HepG2 (cell line): ENCODE data around the gene PIGN. TPM values are rescaled to one million over a fixed set of nuclear protein-coding genes. Genes with fewer than 3 reads are reported as not detected.
A peak's percentile ranks its signal among the peaks of the same experiment; 100 is the strongest.

Source experiments
- AHR ChIP-seq: IDR thresholded peaks from 2 replicates; pipeline ENCODE4 v1.6.1; 2018; ENCODE audit warnings: missing genetic modification reagents, missing compliant biosample characterization
- ATRX ChIP-seq: sonication (generic); formaldehyde crosslinking; IDR thresholded peaks from 2 replicates; pipeline ENCODE4 v1.4.0; 2020; ENCODE audit warnings: missing genetic modification reagents, borderline replicate concordance
- CENPBD1 ChIP-seq: sonication (generic); formaldehyde crosslinking; IDR thresholded peaks from 2 replicates; pipeline ENCODE4 v1.8.0; 2022; ENCODE audit warnings: missing genetic modification reagents, low read depth, mild to moderate bottlenecking, borderline replicate concordance
- CTCF ChIP-seq: sonication (generic); formaldehyde crosslinking; IDR thresholded peaks from 2 replicates; pipeline ENCODE4 v1.5.0; 2020; ENCODE audit warnings: mild to moderate bottlenecking, missing genetic modification reagents, moderate library complexity
- FOSL2 ChIP-seq: sonication (generic); formaldehyde crosslinking; IDR thresholded peaks from 2 replicates; pipeline ENCODE4 v1.4.0; 2020; ENCODE audit warnings: missing genetic modification reagents
- FOXM1 ChIP-seq: sonication (generic); formaldehyde crosslinking; IDR thresholded peaks from 2 replicates; pipeline ENCODE4 v1.5.0; 2020; ENCODE audit warnings: missing genetic modification reagents
- GATAD2A ChIP-seq: IDR thresholded peaks from 2 replicates; pipeline ENCODE4 v1.6.1; 2016
- HMG20A ChIP-seq: IDR thresholded peaks from 2 replicates; pipeline ENCODE4 v1.6.1; 2016; ENCODE audit warnings: borderline replicate concordance
- HNRNPH1 ChIP-seq: fragments of 200-400 bp; formaldehyde crosslinking; optimal IDR thresholded peaks from 2 replicates; pipeline ENCODE3; 2017; ENCODE audit warnings: mild to moderate bottlenecking, low read depth, low read length
- MBD4 ChIP-seq: IDR thresholded peaks from 2 replicates; pipeline ENCODE4 v1.6.1; 2012; ENCODE audit warnings: low read length, inconsistent platforms, borderline replicate concordance
- MTERF4 ChIP-seq: sonication (generic); formaldehyde crosslinking; IDR thresholded peaks from 2 replicates; pipeline ENCODE4 v1.8.0; 2023; ENCODE audit warnings: mild to moderate bottlenecking, missing genetic modification reagents
- NFAT5 ChIP-seq: sonication (generic); formaldehyde crosslinking; IDR thresholded peaks from 2 replicates; pipeline ENCODE4 v1.4.0; 2020; ENCODE audit warnings: missing genetic modification reagents
- PRPF4 ChIP-seq: fragments of 200-400 bp; formaldehyde crosslinking; IDR thresholded peaks from 2 replicates; pipeline ENCODE4 v1.6.1; 2016; ENCODE audit warnings: low read length, low read depth; ENCODE audit not compliant: poor library complexity, severe bottlenecking
- SOX6 ChIP-seq, 2 experiments: fragments of 450-650 bp in 1 of 2; sonication (generic) in 1 of 2; formaldehyde crosslinking in 1 of 2; IDR thresholded peaks; 2 replicates each; pipeline versions ENCODE4 v1.4.0 to v1.6.1; 2017 to 2020; ENCODE audit warnings: antibody characterized with exemption in 1 of 2, mild to moderate bottlenecking in 1 of 2, missing genetic modification reagents in 1 of 2
- TCF12 ChIP-seq, 2 experiments: fragments of 450-650 bp in 1 of 2; sonication (generic) in 1 of 2; formaldehyde crosslinking in 1 of 2; IDR thresholded peaks; 2 replicates each; pipeline versions ENCODE4 v1.6.1 to v1.8.0; 2017 to 2022; ENCODE audit warnings: antibody characterized with exemption in 1 of 2, mild to moderate bottlenecking in 1 of 2, missing genetic modification reagents in 1 of 2, moderate library complexity in 1 of 2
- TEF ChIP-seq: sonication (generic); formaldehyde crosslinking; IDR thresholded peaks from 2 replicates; pipeline ENCODE4 v1.5.0; 2020; ENCODE audit warnings: missing genetic modification reagents
- ZNF136 ChIP-seq: sonication (generic); formaldehyde crosslinking; IDR thresholded peaks from 2 replicates; pipeline ENCODE4 v1.8.1; 2022; ENCODE audit warnings: low read depth, mild to moderate bottlenecking, moderate library complexity, missing genetic modification reagents
- ZNF629 ChIP-seq: sonication (generic); formaldehyde crosslinking; conservative IDR thresholded peaks from 2 replicates; pipeline ENCODE4 v1.5.0; 2020; ENCODE audit warnings: missing genetic modification reagents
- ZNF781 ChIP-seq: sonication (generic); formaldehyde crosslinking; IDR thresholded peaks from 2 replicates; pipeline ENCODE4 v1.5.1; 2020; ENCODE audit warnings: borderline replicate concordance, mild to moderate bottlenecking, missing genetic modification reagents; ENCODE audit errors: not compliant biosample characterization
- ZNF784 ChIP-seq: sonication (generic); formaldehyde crosslinking; IDR thresholded peaks from 2 replicates; pipeline ENCODE4 v1.5.1; 2020; ENCODE audit warnings: missing genetic modification reagents, mild to moderate bottlenecking, borderline replicate concordance
- ZNF83 ChIP-seq: sonication (generic); formaldehyde crosslinking; IDR thresholded peaks from 2 replicates; pipeline ENCODE4 v1.4.0; 2020; ENCODE audit warnings: missing genetic modification reagents, mild to moderate bottlenecking, borderline replicate concordance
- polyA plus RNA-seq, 8 experiments: library from polyadenylated mRNA; depleted of rRNA in 3 of 8; stranded (reverse) in 7 of 8; unstranded in 1 of 8; fragments of >200 nt; fragmentation: Illumina TruSeq in 4 of 8; extraction: Trizol in 4 of 8; gene quantifications; 2 replicates each; pipeline versions ENCODE4 v1.2.1 to v1.2.3, GENCODE V29; 2011 to 2016; ENCODE audit warnings: low read depth in 4 of 8, missing spikeins in 1 of 8, mixed read lengths in 1 of 8; ENCODE audit not compliant: insufficient read depth in 1 of 8
- total RNA-seq, 5 experiments: library from RNA; depleted of rRNA; stranded (reverse); fragments of >200 nt; fragmentation: Illumina TruSeq; extraction: Trizol; gene quantifications; 2 replicates each; pipeline ENCODE4 v1.2.3, GENCODE V29; 2016; ENCODE audit warnings: low read depth in 1 of 5

The PIGN gene
- total and polyA plus RNA-seq, 2 of the 13 experiments (the other 11 are each of a cell fraction or from before 2014, with no cell fraction given): 15.5 to 33.6 TPM

- TF ChIP-seq CTCF (0 out of 2 replicates have a peak, but pooled peaks have one; percentile 2), MBD4 (no peak), TEF (CRISPR knock-in tag) (no peak), ZNF629 (CRISPR knock-in tag) (no peak), ATRX (CRISPR knock-in tag) (no peak), ZNF784 (CRISPR knock-in tag) (no peak), HMG20A (CRISPR knock-in tag) (no peak), PRPF4 (no peak), ZNF83 (CRISPR knock-in tag) (no peak), ZNF136 (CRISPR knock-in tag) (no peak), NFAT5 (CRISPR knock-in tag) (no peak), MTERF4 (CRISPR knock-in tag) (peak; percentile 43; the same call in 1 of the 2 replicates), GATAD2A (CRISPR knock-in tag) (no peak), ZNF781 (CRISPR knock-in tag) (no peak), CENPBD1 (CRISPR knock-in tag) (no peak), SOX6 (IDR thresholded peaks at IDR 0.05) (no peak), SOX6 (CRISPR knock-in tag; IDR thresholded peaks at IDR 0.05) (no peak; the same call in 1 of the 2 replicates), FOSL2 (CRISPR knock-in tag) (no peak), TCF12 (IDR thresholded peaks at IDR 0.05) (no peak), TCF12 (CRISPR knock-in tag; IDR thresholded peaks at IDR 0.05) (peak; percentile 3; the same call in 1 of the 2 replicates), AHR (CRISPR knock-in tag) (peak; percentile 36; the same call in 1 of the 2 replicates), HNRNPH1 (no peak), FOXM1 (CRISPR knock-in tag) (no peak)
Measured at GRCh38 chr18:62186499-62186773, 420 bp downstream of the PIGN start (continued).
